ENCODE data around the gene ANKRD63.

DNA sequence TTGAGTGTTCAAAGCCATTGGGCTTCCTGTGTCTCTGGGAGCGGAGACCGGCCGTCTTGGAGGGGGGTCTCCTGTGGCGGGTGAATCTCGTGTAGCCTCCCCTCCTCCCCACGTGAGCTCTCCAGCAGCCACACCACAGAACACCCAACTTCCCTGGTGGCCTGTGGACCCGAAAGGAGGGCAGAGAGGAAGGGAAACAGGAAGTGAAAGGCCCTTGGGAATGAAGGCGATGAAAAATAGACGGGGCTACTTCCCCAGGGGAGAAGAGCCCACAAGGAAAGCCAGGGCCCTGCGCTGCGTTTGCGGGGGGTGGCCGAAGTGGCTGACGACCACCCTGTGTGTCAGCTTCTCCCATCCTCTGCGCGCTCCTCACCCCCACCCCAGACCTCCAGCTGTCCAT, 5.4 kb downstream of the ANKRD63 start:
- TF ChIP-seq, protein P1, sequence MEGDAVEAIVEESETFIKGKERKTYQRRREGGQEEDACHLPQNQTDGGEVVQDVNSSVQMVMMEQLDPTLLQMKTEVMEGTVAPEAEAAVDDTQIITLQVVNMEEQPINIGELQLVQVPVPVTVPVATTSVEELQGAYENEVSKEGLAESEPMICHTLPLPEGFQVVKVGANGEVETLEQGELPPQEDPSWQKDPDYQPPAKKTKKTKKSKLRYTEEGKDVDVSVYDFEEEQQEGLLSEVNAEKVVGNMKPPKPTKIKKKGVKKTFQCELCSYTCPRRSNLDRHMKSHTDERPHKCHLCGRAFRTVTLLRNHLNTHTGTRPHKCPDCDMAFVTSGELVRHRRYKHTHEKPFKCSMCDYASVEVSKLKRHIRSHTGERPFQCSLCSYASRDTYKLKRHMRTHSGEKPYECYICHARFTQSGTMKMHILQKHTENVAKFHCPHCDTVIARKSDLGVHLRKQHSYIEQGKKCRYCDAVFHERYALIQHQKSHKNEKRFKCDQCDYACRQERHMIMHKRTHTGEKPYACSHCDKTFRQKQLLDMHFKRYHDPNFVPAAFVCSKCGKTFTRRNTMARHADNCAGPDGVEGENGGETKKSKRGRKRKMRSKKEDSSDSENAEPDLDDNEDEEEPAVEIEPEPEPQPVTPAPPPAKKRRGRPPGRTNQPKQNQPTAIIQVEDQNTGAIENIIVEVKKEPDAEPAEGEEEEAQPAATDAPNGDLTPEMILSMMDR (IDR thresholded peaks at IDR 0.05): no peak
- TF ChIP-seq, protein P2, sequence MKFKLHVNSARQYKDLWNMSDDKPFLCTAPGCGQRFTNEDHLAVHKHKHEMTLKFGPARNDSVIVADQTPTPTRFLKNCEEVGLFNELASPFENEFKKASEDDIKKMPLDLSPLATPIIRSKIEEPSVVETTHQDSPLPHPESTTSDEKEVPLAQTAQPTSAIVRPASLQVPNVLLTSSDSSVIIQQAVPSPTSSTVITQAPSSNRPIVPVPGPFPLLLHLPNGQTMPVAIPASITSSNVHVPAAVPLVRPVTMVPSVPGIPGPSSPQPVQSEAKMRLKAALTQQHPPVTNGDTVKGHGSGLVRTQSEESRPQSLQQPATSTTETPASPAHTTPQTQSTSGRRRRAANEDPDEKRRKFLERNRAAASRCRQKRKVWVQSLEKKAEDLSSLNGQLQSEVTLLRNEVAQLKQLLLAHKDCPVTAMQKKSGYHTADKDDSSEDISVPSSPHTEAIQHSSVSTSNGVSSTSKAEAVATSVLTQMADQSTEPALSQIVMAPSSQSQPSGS (CRISPR knock-in tag; IDR thresholded peaks at IDR 0.05; ENCODE audit: borderline replicate concordance, low read depth): no peak
- TF ChIP-seq, protein P3, sequence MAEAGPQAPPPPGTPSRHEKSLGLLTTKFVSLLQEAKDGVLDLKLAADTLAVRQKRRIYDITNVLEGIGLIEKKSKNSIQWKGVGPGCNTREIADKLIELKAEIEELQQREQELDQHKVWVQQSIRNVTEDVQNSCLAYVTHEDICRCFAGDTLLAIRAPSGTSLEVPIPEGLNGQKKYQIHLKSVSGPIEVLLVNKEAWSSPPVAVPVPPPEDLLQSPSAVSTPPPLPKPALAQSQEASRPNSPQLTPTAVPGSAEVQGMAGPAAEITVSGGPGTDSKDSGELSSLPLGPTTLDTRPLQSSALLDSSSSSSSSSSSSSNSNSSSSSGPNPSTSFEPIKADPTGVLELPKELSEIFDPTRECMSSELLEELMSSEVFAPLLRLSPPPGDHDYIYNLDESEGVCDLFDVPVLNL (CRISPR knock-in tag; IDR thresholded peaks at IDR 0.05; ENCODE audit: borderline replicate concordance, low read depth): no peak
- TF ChIP-seq, protein P4, sequence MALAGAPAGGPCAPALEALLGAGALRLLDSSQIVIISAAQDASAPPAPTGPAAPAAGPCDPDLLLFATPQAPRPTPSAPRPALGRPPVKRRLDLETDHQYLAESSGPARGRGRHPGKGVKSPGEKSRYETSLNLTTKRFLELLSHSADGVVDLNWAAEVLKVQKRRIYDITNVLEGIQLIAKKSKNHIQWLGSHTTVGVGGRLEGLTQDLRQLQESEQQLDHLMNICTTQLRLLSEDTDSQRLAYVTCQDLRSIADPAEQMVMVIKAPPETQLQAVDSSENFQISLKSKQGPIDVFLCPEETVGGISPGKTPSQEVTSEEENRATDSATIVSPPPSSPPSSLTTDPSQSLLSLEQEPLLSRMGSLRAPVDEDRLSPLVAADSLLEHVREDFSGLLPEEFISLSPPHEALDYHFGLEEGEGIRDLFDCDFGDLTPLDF (CRISPR knock-in tag; IDR thresholded peaks at IDR 0.05): no peak
- no peak for TF ChIP-seq GABPB1 (CRISPR knock-in tag; IDR thresholded peaks at IDR 0.05)
- no peak for TF ChIP-seq ZNF138 (CRISPR knock-in tag; conservative IDR thresholded peaks at IDR 0.05)
- TF ChIP-seq, protein P5, sequence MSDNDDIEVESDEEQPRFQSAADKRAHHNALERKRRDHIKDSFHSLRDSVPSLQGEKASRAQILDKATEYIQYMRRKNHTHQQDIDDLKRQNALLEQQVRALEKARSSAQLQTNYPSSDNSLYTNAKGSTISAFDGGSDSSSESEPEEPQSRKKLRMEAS (CRISPR knock-in tag; IDR thresholded peaks at IDR 0.05): no peak
- TF ChIP-seq ATF1 (CRISPR knock-in tag; IDR thresholded peaks at IDR 0.05): no peak
- TF ChIP-seq, protein P6, sequence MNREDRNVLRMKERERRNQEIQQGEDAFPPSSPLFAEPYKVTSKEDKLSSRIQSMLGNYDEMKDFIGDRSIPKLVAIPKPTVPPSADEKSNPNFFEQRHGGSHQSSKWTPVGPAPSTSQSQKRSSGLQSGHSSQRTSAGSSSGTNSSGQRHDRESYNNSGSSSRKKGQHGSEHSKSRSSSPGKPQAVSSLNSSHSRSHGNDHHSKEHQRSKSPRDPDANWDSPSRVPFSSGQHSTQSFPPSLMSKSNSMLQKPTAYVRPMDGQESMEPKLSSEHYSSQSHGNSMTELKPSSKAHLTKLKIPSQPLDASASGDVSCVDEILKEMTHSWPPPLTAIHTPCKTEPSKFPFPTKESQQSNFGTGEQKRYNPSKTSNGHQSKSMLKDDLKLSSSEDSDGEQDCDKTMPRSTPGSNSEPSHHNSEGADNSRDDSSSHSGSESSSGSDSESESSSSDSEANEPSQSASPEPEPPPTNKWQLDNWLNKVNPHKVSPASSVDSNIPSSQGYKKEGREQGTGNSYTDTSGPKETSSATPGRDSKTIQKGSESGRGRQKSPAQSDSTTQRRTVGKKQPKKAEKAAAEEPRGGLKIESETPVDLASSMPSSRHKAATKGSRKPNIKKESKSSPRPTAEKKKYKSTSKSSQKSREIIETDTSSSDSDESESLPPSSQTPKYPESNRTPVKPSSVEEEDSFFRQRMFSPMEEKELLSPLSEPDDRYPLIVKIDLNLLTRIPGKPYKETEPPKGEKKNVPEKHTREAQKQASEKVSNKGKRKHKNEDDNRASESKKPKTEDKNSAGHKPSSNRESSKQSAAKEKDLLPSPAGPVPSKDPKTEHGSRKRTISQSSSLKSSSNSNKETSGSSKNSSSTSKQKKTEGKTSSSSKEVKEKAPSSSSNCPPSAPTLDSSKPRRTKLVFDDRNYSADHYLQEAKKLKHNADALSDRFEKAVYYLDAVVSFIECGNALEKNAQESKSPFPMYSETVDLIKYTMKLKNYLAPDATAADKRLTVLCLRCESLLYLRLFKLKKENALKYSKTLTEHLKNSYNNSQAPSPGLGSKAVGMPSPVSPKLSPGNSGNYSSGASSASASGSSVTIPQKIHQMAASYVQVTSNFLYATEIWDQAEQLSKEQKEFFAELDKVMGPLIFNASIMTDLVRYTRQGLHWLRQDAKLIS (CRISPR knock-in tag; IDR thresholded peaks at IDR 0.05; ENCODE audit: borderline replicate concordance): no peak
